K562 (cell line): ENCODE measurements around the gene IRGQ. TPM values are rescaled to one million over a fixed set of nuclear protein-coding genes. Genes with fewer than 3 reads are reported as not detected.

Experiments used
- ARID2 ChIP-seq: fragments of 450-650 bp; IDR thresholded peaks from 2 replicates; pipeline ENCODE4 v1.6.1; 2017; ENCODE audit warnings: antibody characterized with exemption, mild to moderate bottlenecking
- FIP1L1 ChIP-seq: fragments of 200-400 bp; formaldehyde crosslinking; IDR thresholded peaks from 2 replicates; pipeline ENCODE4 v1.6.1; 2018; ENCODE audit warnings: mild to moderate bottlenecking, low read depth, low read length; ENCODE audit not compliant: poor library complexity, severe bottlenecking
- FOXK1 ChIP-seq: sonication (generic); formaldehyde crosslinking; IDR thresholded peaks from 2 replicates; pipeline ENCODE4 v1.8.0; 2022; ENCODE audit warnings: missing genetic modification reagents, mild to moderate bottlenecking, borderline replicate concordance
- HNRNPK ChIP-seq: fragments of 200-400 bp; formaldehyde crosslinking; IDR thresholded peaks from one replicate; pipeline ENCODE4 v1.6.1; 2018; ENCODE audit warnings: mild to moderate bottlenecking, low read depth, low read length; ENCODE audit not compliant: poor library complexity, severe bottlenecking
- MCM5 ChIP-seq: fragments of 450-650 bp; IDR thresholded peaks from 2 replicates; pipeline ENCODE4 v1.6.1; 2016; ENCODE audit warnings: low read depth
- PHF20 ChIP-seq: fragments of 450-650 bp; IDR thresholded peaks from 2 replicates; pipeline ENCODE4 v1.6.1; 2018; ENCODE audit not compliant: partially characterized antibody
- PHF21A ChIP-seq: fragments of 450-650 bp; IDR thresholded peaks from 2 replicates; pipeline ENCODE4 v1.6.1; 2017; ENCODE audit warnings: low read depth, borderline replicate concordance
- POLR2A ChIP-seq: fragments of 450-650 bp; conservative IDR thresholded peaks from 2 replicates; pipeline ENCODE4 v1.6.1; 2016
- POLR2G ChIP-seq: fragments of 200-400 bp; formaldehyde crosslinking; IDR thresholded peaks from 2 replicates; pipeline ENCODE4 v1.6.1; 2017; ENCODE audit warnings: low read depth, mild to moderate bottlenecking, antibody characterized with exemption, low read length, moderate library complexity
- RAD21 ChIP-seq, 2 experiments: fragments of 250-450 bp in 1 of 2; fragments of 450-650 bp in 1 of 2; sonication (Bioruptor Pico) in 1 of 2; formaldehyde crosslinking in 1 of 2; IDR thresholded peaks in 1 of 2; conservative IDR thresholded peaks in 1 of 2; 2 replicates each; pipeline versions ENCODE4 v1.4.0 to v1.8.0; 2020 to 2022; ENCODE audit warnings: mild to moderate bottlenecking in 2 of 2, moderate library complexity in 1 of 2
- RBM15 ChIP-seq: fragments of 200-400 bp; formaldehyde crosslinking; IDR thresholded peaks from 2 replicates; pipeline ENCODE4 v1.6.1; 2018; ENCODE audit warnings: mild to moderate bottlenecking, low read length, moderate library complexity; ENCODE audit not compliant: insufficient read depth
- RNF2 ChIP-seq: sonication (generic); IDR thresholded peaks from 2 replicates; pipeline ENCODE4 v1.6.1; 2016
- ZFX ChIP-seq: sonication (generic); formaldehyde crosslinking; IDR thresholded peaks from 2 replicates; pipeline ENCODE4 v1.8.0; 2022; ENCODE audit warnings: mild to moderate bottlenecking, missing genetic modification reagents, moderate library complexity
- ZNF12 ChIP-seq: sonication (generic); formaldehyde crosslinking; IDR thresholded peaks from 2 replicates; pipeline ENCODE4 v1.4.0; 2020; ENCODE audit warnings: mild to moderate bottlenecking, missing genetic modification reagents
- ZNF121 ChIP-seq: sonication (generic); formaldehyde crosslinking; conservative IDR thresholded peaks from 2 replicates; pipeline ENCODE4 v1.8.0; 2022; ENCODE audit warnings: missing genetic modification reagents
- ZNF445 ChIP-seq: fragments of 250-450 bp; sonication (Bioruptor Pico); IDR thresholded peaks from 2 replicates; pipeline ENCODE4 v1.4.0; 2020; ENCODE audit warnings: low read depth, mild to moderate bottlenecking, moderate library complexity
- ZNF76 ChIP-seq: fragments of 250-450 bp; sonication (Bioruptor Pico); IDR thresholded peaks from 2 replicates; pipeline ENCODE4 v1.4.0; 2020; ENCODE audit warnings: mild to moderate bottlenecking, moderate library complexity, borderline replicate concordance
- polyA plus RNA-seq, 8 experiments: library from polyadenylated mRNA; depleted of rRNA in 4 of 8; stranded (reverse) in 5 of 8; unstranded in 3 of 8; fragments of >200 nt; fragmentation: Nextera tagmentation in 2 of 8; fragmentation: Illumina TruSeq in 1 of 8; extraction: Ambion mirVana in 2 of 8; extraction: Trizol in 1 of 8; gene quantifications; 2 replicates each; pipeline versions ENCODE4 v1.2.1 to v1.2.3, GENCODE V29; 2011 to 2014; ENCODE audit warnings: inconsistent platforms in 1 of 8, missing spikeins in 1 of 8
- total RNA-seq, 7 experiments: library from RNA; depleted of rRNA in 6 of 7; stranded (reverse); fragments of >200 nt in 6 of 7; fragmentation: Illumina TruSeq in 2 of 7; extraction: Trizol in 2 of 7; gene quantifications; 2 replicates each; pipeline versions ENCODE4 v1.2.1 to v1.2.3, GENCODE V29; 2011 to 2021; ENCODE audit warnings: low replicate concordance in 1 of 7
- TF ChIP-seq, protein P1 (sequence below): sonication (generic); formaldehyde crosslinking; IDR thresholded peaks from 2 replicates; pipeline ENCODE4 v1.8.1; 2023; ENCODE audit warnings: mild to moderate bottlenecking, missing genetic modification reagents
- TF ChIP-seq, protein P2 (sequence below): fragments of 450-650 bp; formaldehyde crosslinking; IDR thresholded peaks from 2 replicates; pipeline ENCODE4 v1.4.0; 2020; ENCODE audit warnings: mild to moderate bottlenecking
- TF ChIP-seq, protein P3 (sequence below): sonication (generic); formaldehyde crosslinking; IDR thresholded peaks from 2 replicates; pipeline ENCODE4 v1.8.1; 2022; ENCODE audit warnings: missing genetic modification reagents
- TF ChIP-seq, protein P4 (sequence below): fragments of 450-650 bp; IDR thresholded peaks from 2 replicates; pipeline ENCODE4 v1.7.1; 2018; ENCODE audit warnings: mild to moderate bottlenecking, low read depth; ENCODE audit not compliant: partially characterized antibody

IRGQ gene
- total and polyA plus RNA-seq, 9 of the 15 experiments (the other 6 are each of a cell fraction or from before 2014, with no cell fraction given): 3.5 to 19.2 (median 7.9) TPM

DNA sequence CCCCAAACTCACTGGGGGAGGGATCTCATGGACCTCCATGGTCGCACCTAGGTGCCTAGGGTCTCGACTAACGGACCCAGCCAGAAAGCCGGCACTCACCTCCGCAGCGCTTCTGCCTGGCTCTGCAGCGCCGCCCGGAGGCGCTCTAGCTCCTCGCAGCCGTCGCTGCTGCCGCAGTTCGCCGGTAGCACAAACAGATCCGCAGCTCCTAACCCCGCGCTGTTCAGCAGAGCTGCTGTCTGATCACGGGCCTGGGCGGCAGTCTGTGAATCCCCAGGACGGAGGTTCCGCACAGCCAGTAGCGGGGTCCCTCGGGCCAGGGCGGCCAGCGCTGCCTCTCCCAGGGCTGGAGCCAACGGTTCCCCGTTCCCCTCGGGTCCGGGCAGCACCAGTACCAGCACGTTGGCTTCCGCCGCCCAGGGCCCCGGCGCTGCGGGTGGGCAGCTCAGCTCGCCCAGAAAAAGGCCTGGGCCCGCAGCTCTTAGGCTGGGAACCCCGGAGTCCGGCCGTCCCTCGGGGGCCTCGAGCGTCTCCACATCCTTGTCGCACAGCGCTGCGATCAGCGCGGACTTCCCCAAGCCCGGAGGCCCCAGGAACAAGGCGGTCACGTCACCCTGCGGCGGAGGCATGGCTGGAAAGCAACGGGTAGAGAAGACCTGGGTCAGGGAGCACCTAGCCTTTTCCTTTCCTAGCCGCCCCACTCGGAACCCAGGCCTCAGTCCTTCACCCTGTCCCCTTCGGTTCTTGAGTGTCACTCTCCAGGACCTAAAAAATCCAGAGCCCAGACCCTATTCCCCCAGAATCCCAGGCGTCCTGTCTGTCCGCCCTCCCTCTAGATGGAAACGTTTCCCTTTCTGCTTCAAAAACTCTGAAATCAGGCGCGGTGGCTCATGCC is 977 bp downstream of the IRGQ start (continued):
- TF ChIP-seq, protein P1, sequence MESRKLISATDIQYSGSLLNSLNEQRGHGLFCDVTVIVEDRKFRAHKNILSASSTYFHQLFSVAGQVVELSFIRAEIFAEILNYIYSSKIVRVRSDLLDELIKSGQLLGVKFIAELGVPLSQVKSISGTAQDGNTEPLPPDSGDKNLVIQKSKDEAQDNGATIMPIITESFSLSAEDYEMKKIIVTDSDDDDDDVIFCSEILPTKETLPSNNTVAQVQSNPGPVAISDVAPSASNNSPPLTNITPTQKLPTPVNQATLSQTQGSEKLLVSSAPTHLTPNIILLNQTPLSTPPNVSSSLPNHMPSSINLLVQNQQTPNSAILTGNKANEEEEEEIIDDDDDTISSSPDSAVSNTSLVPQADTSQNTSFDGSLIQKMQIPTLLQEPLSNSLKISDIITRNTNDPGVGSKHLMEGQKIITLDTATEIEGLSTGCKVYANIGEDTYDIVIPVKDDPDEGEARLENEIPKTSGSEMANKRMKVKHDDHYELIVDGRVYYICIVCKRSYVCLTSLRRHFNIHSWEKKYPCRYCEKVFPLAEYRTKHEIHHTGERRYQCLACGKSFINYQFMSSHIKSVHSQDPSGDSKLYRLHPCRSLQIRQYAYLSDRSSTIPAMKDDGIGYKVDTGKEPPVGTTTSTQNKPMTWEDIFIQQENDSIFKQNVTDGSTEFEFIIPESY (CRISPR knock-in tag): peak; percentile 71
- TF ChIP-seq, protein P2, sequence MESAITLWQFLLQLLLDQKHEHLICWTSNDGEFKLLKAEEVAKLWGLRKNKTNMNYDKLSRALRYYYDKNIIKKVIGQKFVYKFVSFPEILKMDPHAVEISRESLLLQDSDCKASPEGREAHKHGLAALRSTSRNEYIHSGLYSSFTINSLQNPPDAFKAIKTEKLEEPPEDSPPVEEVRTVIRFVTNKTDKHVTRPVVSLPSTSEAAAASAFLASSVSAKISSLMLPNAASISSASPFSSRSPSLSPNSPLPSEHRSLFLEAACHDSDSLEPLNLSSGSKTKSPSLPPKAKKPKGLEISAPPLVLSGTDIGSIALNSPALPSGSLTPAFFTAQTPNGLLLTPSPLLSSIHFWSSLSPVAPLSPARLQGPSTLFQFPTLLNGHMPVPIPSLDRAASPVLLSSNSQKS (CRISPR knock-in tag): no peak
- TF ChIP-seq, protein P3, sequence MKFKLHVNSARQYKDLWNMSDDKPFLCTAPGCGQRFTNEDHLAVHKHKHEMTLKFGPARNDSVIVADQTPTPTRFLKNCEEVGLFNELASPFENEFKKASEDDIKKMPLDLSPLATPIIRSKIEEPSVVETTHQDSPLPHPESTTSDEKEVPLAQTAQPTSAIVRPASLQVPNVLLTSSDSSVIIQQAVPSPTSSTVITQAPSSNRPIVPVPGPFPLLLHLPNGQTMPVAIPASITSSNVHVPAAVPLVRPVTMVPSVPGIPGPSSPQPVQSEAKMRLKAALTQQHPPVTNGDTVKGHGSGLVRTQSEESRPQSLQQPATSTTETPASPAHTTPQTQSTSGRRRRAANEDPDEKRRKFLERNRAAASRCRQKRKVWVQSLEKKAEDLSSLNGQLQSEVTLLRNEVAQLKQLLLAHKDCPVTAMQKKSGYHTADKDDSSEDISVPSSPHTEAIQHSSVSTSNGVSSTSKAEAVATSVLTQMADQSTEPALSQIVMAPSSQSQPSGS: 0 out of 2 replicates have a peak, but pooled peaks have one; percentile 9
- TF ChIP-seq, protein P4, sequence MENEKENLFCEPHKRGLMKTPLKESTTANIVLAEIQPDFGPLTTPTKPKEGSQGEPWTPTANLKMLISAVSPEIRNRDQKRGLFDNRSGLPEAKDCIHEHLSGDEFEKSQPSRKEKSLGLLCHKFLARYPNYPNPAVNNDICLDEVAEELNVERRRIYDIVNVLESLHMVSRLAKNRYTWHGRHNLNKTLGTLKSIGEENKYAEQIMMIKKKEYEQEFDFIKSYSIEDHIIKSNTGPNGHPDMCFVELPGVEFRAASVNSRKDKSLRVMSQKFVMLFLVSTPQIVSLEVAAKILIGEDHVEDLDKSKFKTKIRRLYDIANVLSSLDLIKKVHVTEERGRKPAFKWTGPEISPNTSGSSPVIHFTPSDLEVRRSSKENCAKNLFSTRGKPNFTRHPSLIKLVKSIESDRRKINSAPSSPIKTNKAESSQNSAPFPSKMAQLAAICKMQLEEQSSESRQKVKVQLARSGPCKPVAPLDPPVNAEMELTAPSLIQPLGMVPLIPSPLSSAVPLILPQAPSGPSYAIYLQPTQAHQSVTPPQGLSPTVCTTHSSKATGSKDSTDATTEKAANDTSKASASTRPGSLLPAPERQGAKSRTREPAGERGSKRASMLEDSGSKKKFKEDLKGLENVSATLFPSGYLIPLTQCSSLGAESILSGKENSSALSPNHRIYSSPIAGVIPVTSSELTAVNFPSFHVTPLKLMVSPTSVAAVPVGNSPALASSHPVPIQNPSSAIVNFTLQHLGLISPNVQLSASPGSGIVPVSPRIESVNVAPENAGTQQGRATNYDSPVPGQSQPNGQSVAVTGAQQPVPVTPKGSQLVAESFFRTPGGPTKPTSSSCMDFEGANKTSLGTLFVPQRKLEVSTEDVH: no peak
- peak; percentile 69 to 83 for TF ChIP-seq RAD21 (CRISPR knock-in tag; conservative IDR thresholded peaks at IDR 0.05 in 1 of 2, IDR thresholded peaks at IDR 0.05 in 1 of 2)
- TF ChIP-seq PHF20: peak; percentile 18
- TF ChIP-seq ZNF121 (CRISPR knock-in tag): peak; percentile 81
- TF ChIP-seq POLR2G: peak; percentile 76
- TF ChIP-seq FOXK1 (CRISPR knock-in tag): no peak
- no peak for TF ChIP-seq RBM15
- peak; percentile 55 for TF ChIP-seq FIP1L1
- TF ChIP-seq RNF2: no peak
- no peak for TF ChIP-seq MCM5
- no peak for TF ChIP-seq PHF21A
- peak; percentile 79 for TF ChIP-seq ZFX (CRISPR knock-in tag)
- no peak for TF ChIP-seq HNRNPK
- TF ChIP-seq ZNF12 (CRISPR knock-in tag): peak; percentile 78; the same call in 1 of the 2 replicates
- TF ChIP-seq POLR2A: peak; percentile 41; the same call in 1 of the 2 replicates
- TF ChIP-seq ZNF76 (CRISPR knock-in tag): no peak
- TF ChIP-seq ARID2: peak; percentile 62
- no peak for TF ChIP-seq ZNF445 (CRISPR knock-in tag)
